HEK293 (cell line): ENCODE results near the gene CXCL1.

Experiments
- YY1 ChIP-seq: fragments of 450-650 bp; formaldehyde crosslinking; IDR thresholded peaks from 2 replicates; pipeline ENCODE4 v1.5.1; 2018; ENCODE audit warnings: missing biosample characterization, missing genetic modification characterization
- ZNF23 ChIP-seq: fragments of 450-650 bp; formaldehyde crosslinking; IDR thresholded peaks from 2 replicates; pipeline ENCODE4 v1.5.1; 2016; ENCODE audit warnings: missing biosample characterization, missing genetic modification characterization, borderline replicate concordance
- ZNF510 ChIP-seq: fragments of 450-650 bp; formaldehyde crosslinking; IDR thresholded peaks from 2 replicates; pipeline ENCODE4 v1.5.1; 2018; ENCODE audit warnings: mild to moderate bottlenecking, missing genetic modification characterization, missing biosample characterization; ENCODE audit not compliant: insufficient replicate concordance
- ZNF623 ChIP-seq: fragments of 450-650 bp; formaldehyde crosslinking; IDR thresholded peaks from 2 replicates; pipeline ENCODE4 v1.5.1; 2016; ENCODE audit warnings: missing biosample characterization, missing genetic modification characterization
- ZNF707 ChIP-seq: fragments of 450-650 bp; formaldehyde crosslinking; IDR thresholded peaks from 2 replicates; pipeline ENCODE4 v1.5.1; 2016; ENCODE audit warnings: missing biosample characterization, missing genetic modification characterization
- ZNF768 ChIP-seq: fragments of 450-650 bp; formaldehyde crosslinking; IDR thresholded peaks from 2 replicates; pipeline ENCODE4 v1.5.1; 2018; ENCODE audit warnings: missing biosample characterization, mild to moderate bottlenecking, missing genetic modification characterization
- TF ChIP-seq, protein P1 (sequence below): fragments of 450-650 bp; formaldehyde crosslinking; IDR thresholded peaks from 2 replicates; pipeline ENCODE4 v1.5.1; 2016; ENCODE audit warnings: missing biosample characterization, missing genetic modification characterization
- TF ChIP-seq, protein P2 (sequence below): fragments of 450-650 bp; formaldehyde crosslinking; IDR thresholded peaks from 2 replicates; pipeline ENCODE4 v1.5.1; 2016; ENCODE audit warnings: missing biosample characterization, missing genetic modification characterization
- TF ChIP-seq, protein P3 (sequence below): fragments of 450-650 bp; formaldehyde crosslinking; IDR thresholded peaks from 2 replicates; pipeline ENCODE4 v1.5.1; 2016; ENCODE audit warnings: missing biosample characterization, missing genetic modification characterization

DNA sequence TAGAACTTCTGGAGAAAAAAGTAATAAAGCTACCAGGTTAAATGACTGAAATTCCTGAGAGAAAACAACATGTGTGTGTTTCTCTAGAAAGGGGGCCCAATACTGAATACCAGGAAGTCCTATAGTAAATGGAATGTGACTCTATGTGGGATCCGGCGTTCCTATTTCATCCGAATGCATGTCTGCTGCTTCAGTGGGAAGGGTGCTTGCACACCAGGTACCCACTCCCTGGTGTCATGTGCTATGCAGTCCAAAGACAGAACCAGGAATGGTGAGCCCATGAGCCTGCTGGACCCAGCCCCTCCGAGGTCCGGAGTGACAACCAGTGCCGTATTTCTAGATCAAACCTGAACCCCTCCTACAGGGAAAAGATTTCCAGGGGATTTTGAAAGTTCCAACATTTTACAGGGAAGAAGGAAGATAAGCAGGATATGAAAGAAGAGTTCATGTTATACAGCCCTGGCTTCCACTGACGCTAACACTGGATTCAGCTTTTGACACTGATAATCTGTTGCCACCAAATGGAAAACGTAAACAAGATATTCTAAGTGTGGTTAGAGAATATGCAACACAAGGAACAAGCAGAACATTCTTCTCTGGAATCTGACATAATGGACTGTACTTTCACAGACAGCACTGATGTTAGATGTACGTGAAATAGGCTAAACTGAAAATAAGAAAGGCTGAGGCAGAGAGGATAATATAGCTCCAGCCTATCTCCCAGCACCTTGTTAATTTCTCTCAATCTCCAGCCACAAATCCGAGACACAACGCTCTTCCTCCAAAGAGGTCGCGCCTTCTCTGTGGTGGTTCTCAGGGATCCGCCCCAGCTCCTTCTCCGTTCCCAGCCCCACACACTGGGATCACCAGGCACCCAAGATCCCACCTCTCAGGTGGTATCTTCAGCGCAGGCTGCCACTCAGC is 725 bp upstream of the CXCL1 start:
- TF ChIP-seq, protein P1, sequence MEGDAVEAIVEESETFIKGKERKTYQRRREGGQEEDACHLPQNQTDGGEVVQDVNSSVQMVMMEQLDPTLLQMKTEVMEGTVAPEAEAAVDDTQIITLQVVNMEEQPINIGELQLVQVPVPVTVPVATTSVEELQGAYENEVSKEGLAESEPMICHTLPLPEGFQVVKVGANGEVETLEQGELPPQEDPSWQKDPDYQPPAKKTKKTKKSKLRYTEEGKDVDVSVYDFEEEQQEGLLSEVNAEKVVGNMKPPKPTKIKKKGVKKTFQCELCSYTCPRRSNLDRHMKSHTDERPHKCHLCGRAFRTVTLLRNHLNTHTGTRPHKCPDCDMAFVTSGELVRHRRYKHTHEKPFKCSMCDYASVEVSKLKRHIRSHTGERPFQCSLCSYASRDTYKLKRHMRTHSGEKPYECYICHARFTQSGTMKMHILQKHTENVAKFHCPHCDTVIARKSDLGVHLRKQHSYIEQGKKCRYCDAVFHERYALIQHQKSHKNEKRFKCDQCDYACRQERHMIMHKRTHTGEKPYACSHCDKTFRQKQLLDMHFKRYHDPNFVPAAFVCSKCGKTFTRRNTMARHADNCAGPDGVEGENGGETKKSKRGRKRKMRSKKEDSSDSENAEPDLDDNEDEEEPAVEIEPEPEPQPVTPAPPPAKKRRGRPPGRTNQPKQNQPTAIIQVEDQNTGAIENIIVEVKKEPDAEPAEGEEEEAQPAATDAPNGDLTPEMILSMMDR (tag by site-specific recombination), result no peak
- no peak for TF ChIP-seq YY1
- no peak for TF ChIP-seq ZNF768 (tag by site-specific recombination)
- TF ChIP-seq ZNF707 (tag by site-specific recombination), result no peak
- no peak for TF ChIP-seq ZNF510 (tag by site-specific recombination)
- no peak for TF ChIP-seq ZNF623 (tag by site-specific recombination)
- TF ChIP-seq ZNF23, result no peak
- TF ChIP-seq, protein P2, sequence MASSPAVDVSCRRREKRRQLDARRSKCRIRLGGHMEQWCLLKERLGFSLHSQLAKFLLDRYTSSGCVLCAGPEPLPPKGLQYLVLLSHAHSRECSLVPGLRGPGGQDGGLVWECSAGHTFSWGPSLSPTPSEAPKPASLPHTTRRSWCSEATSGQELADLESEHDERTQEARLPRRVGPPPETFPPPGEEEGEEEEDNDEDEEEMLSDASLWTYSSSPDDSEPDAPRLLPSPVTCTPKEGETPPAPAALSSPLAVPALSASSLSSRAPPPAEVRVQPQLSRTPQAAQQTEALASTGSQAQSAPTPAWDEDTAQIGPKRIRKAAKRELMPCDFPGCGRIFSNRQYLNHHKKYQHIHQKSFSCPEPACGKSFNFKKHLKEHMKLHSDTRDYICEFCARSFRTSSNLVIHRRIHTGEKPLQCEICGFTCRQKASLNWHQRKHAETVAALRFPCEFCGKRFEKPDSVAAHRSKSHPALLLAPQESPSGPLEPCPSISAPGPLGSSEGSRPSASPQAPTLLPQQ, result no peak
- TF ChIP-seq, protein P3, sequence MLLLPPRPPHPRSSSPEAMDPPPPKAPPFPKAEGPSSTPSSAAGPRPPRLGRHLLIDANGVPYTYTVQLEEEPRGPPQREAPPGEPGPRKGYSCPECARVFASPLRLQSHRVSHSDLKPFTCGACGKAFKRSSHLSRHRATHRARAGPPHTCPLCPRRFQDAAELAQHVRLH (tag by site-specific recombination), result no peak
